GM19467 (cell line): Measurements from ENCODE around the gene RTL3.
"Not testable (repeated sequence)": the region's sequence is repeated elsewhere in the genome, so short reads cannot be mapped to it uniquely, and the experiment has no call there.

Experiments
- ATAC-seq: cut with Tn5 transposase; IDR thresholded peaks from one replicate; pipeline ENCODE4 v1.9.1; 2021; ENCODE audit warnings: mild to moderate bottlenecking, moderate library complexity; ENCODE audit not compliant: unreplicated experiment

Gene RTL3, protein sequence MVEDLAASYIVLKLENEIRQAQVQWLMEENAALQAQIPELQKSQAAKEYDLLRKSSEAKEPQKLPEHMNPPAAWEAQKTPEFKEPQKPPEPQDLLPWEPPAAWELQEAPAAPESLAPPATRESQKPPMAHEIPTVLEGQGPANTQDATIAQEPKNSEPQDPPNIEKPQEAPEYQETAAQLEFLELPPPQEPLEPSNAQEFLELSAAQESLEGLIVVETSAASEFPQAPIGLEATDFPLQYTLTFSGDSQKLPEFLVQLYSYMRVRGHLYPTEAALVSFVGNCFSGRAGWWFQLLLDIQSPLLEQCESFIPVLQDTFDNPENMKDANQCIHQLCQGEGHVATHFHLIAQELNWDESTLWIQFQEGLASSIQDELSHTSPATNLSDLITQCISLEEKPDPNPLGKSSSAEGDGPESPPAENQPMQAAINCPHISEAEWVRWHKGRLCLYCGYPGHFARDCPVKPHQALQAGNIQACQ

GRCh38 chrX:78658845-78659744 lies at the start of gene RTL3:
Gene RTL3 (minus strand): TSS chrX:78659328. CDS start chrX:78658420, 908 bp downstream.
- no peak for ATAC-seq

DNA sequence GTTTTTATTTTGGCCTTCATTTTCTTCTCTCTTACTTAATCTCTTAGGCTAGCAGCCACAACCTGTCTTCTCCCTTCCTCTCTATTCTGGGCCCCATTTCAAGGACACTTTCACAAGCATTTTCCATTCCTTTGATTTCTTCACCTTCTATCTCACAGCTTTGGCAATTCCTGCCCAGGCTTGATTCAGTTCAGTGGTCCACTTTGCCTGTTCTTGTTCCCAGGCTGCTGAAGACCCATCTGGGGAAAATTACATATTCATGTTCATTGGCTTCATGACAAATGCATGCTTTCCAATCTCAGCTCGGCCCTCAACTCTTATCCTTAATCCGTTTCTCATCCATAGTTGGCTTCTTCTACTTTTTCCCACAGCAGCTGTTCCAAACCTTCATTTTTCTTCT lies 49.7 kb upstream of the RTL3 start:
- ATAC-seq, result no peak

GRCh38 chrX:78708262-78708661 lies 49.1 kb upstream of the RTL3 start:
- ATAC-seq, result no peak

DNA sequence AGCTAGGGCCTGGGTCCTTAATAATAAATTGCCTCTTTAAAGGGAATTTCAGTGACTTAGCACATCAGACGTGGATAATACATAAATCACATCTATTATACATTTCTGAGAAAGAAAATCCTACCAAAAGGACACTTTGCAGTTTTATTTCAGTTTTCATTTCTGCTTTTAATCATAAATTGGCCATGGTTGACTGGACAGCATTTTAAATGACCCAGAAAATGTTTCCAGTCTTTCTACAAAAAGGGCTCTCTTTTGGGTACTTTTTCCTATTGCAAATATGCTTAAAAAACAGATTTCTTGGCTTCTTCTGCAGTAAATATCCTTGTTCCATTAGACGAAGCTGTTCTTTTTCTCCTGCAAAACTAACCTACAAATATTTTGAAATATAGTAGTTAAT lies 46.9 kb upstream of the RTL3 start:
- no peak for ATAC-seq

DNA sequence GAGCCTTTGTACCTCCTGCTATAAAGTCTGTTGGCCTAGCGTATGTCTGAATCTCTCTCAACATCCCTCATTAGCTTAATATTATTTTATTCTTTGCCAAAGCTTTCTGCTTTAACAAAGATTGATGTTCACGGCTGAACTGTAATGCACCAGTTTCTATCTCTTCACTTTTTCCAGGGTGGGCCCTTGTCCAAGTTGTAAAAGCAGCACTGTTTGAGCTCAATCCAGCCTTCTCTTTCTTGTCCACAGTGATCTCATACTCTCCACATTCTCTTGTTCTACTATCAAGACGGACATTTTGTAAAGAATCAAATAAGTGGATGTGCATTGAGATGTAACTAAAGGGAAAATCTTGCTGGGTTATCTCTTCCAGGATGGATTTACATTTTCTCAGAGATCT lies 34.4 kb upstream of the RTL3 start:
- ATAC-seq, result no peak

DNA sequence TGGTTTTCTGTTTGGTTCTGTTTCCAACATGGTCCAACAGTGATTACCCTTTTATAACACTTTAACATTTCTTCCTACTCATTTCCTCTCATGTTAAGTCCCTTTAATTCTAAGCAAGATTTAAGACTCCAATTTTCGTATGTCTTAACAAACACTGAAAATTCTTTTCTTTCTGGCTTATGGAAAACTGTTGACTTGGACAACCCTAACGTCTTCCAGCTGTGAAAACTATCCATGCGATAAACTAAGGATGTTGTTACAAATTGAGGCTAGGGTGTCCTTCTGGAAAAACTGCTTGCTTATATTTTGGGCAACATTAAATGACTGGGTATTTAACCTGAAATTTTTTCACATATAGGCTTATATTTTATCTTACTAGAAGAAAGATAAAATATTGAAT lies 33.9 kb upstream of the RTL3 start:
- no peak for ATAC-seq

- peak; percentile 88 for ATAC-seq
Observed at GRCh38 chrX:78687586-78687985, 28.5 kb upstream of the RTL3 start.

- ATAC-seq, result no peak
Observed at GRCh38 chrX:78673246-78673645, 14.1 kb upstream of the RTL3 start.

GRCh38 chrX:78665342-78665741 lies 6.2 kb upstream of the RTL3 start:
- ATAC-seq, result no peak

DNA sequence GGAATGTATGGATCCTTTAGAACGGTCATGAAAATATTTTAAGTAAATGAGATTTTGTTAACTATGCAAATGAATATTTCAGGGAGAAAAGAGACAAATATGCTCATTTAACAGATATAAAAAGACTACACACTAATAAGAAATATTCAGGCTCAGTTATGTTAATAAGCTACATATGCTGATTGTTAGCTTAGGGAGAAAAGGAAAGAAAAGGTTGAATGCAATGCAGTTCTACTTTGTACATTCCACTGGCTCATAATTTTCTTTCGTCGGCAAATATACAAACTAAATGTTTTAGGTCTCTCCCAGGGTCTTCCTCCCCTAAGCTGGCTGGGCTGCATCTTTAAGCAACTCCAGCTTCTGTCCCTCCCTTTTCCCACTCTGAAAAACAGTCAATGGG lies 2.7 kb upstream of the RTL3 start:
- ATAC-seq, result no peak

DNA sequence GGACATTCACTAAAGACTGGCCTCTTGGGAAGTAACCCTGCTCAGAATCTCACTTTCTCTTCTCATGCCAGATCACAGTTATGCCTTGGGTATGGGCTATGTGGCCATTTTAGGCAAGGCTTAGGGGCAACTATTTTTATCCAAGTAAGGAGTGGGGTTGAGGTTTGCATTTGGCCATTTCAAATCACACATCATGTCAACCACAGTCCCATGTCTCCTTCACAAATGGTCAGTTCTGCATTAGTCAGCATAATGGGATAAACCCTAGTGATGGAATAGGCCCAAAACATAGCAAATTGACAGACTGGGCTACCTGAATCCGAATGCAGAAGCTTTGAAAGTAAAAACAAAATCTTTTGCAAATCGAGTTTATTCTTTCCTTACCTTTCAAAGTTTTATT lies 827 bp upstream of the RTL3 start:
- no peak for ATAC-seq

DNA sequence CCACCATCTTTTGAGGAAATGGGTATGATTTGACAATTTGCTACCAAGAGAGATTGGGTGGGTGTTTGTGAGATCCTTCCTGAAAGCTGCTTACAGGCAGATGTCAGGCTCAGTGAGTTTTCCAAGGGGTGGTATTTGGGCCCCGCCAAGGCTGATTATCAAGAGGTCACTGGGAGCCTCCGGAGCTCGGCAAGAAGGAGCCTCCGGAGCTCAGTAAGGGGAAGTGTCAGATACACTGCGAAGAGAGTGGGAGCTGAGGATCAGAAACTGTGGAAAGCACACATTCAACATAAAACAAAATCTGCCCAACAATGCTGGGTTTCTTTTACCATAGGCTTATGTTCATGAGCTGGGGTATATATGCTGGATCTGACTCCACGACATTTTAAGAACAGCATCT lies 714 bp downstream of the RTL3 start:
- no peak for ATAC-seq

DNA sequence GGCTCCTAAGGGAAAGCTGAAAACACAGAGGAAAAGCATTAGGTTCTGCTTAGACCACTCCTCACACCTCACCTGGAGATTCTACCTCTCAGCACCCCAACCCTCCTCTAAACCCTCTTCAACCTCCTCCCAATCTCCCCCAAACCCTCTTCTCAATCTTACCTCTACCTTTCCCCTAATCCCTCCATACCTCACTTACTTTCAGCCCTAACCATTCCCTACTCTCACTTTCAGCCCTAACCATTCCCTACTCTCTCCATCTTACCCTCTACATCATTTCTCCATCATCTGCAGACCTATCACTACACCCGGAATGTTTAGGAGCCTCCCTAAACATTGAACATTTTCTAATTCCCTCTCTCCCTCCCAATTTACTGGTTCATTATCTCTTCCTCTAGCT lies 3.5 kb downstream of the RTL3 start:
- ATAC-seq, result no peak

DNA sequence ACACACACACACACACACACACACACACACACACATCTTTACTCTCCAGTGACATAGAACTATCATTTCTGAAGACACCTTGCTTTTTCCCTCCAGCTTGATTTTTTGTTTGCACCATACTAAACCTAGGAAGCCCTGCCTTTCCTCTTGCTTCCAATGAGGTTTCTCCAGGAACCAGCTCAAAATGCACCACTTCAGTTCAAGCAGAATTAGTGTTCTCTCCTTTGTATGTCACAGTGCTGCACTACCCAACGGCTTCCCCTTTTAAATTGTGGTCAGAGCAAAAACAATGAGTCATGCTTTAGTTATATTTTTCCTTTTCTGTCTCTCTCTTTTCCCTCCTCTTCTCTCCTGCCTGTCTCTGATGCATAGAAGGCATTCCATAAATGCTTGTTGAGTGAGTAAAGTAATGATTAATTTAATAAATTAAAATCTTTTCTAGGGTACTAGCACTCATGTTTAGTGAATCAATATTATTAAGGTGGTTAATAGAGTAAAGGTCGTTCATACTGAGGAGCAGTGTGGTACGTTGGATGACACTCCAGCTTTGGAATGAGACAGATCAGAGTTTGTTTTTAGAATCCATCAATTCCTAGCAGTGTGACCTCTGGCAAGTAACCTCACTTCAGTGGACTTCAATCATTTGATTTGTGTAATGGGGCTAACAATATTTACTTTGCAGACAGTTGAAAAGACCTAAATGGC lies 5.9 kb downstream of the RTL3 start:
- ATAC-seq, result no peak

DNA sequence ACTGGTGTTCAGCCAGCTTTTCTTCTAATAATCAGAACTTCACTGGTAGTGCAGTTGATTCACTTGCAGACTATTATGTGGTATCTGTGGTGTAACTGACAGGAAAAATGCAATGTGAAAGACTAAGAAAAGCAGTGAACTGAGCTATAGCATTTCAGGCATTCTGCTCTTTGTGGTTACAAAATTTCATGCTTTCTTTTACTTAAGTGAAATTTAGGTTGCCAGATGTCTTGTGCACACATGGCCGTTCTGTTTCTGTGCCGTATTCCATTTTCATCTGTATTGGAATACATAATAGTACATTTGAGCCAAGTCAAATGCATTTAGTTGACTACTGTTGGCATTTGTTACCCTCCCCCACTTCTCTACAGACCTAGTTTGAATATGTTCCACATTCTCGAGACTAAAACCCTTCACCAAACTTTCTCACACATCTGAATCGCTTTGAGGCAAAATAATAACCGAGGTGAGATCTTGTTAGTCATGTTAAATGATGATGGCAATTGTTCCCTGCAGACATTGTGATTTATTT lies 8.2 kb downstream of the RTL3 start:
- peak; percentile 62 for ATAC-seq

- ATAC-seq, result no peak
Observed at GRCh38 chrX:78643874-78644273, 15.3 kb downstream of the RTL3 start.

- ATAC-seq, result no peak
Observed at GRCh38 chrX:78643096-78643495, 16.0 kb downstream of the RTL3 start.

DNA sequence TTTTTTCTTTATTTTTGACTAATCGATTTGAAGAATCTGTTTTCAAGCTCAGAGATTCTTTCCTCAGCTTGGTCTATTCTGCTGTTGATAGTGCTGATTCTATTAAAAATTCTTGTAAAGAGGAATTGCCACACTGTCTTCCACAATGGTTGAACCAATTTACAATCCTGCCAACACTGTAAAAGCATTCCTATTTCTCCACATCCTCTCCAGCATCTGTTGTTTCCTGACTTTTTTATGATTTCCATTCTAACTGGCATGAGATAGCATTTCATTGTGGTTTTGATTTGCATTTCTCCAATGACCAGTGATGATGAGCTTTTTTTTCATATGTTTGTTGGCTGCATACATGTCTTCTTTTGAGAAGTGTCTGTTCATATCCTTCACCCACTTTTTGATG lies 23.0 kb downstream of the RTL3 start:
- not testable (repeated sequence) for ATAC-seq

DNA sequence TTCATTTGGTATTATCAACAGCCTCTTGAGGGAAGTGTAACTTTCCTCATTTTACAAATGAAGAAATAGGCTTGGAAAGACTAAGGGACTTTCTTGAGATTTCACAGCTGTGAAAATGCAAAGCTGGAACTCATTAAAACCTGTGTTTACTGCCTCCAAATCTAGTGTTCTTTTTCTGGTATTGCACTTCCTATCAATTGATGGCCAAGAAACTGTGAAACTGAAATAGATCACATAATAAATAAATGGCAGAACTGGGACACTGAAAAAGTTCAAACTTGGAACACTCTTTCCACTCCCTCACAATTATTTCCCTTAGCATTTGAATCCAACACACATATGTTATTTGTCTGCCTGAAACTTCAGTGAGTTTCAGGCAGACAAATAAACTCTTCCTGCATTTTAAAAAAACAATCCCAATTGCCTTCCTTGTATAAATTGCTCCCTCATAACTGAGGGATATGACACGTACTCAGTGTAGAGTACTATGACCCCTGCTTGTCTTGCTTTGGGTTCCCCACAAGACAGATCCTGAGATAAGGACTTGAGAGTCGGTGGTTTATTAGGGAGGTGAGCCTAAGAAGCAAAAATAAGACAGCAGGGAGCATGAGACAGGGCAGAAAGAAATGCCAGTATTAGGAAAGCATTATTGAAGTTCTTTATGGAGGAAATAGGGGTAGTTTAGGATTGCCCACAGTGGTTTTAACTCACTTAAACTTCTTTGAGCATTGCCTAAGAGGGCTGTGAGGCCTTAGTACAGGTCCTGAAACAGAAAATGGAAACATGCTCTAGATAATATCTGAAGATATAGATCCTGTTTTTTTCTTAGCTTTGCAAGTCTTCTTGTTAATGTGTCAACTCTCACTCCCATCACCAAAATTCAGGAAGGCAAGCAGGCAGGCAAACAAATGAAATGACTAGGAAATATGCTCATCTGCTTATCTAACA lies 33.9 kb downstream of the RTL3 start:
- no peak for ATAC-seq

- ATAC-seq, result no peak
Observed at GRCh38 chrX:78624426-78624825, 34.7 kb downstream of the RTL3 start.
